Keratinocyte (primary cell): ENCODE data around the gene HOXD1.

Source experiments
- EZH2 ChIP-seq: IDR thresholded peaks from one replicate; pipeline ENCODE4 v1.6.1; 2012; ENCODE audit warnings: inconsistent platforms, mild to moderate bottlenecking, low read length, moderate library complexity
- TF ChIP-seq, protein P1 (sequence below), 3 experiments: IDR thresholded peaks in 1 of 3; conservative IDR thresholded peaks in 1 of 3; optimal IDR thresholded peaks in 1 of 3; 2 replicates in 2 of 3; 3 replicates in 1 of 3; pipeline versions ENCODE3 to v1.5.1; 2011; ENCODE audit warnings: low read length in 3 of 3, mild to moderate bottlenecking in 3 of 3, moderate library complexity in 2 of 3, control low read depth in 1 of 3, inconsistent platforms in 1 of 3; ENCODE audit not compliant: insufficient read depth in 2 of 3; ENCODE audit errors: extremely low read depth in 1 of 3

DNA sequence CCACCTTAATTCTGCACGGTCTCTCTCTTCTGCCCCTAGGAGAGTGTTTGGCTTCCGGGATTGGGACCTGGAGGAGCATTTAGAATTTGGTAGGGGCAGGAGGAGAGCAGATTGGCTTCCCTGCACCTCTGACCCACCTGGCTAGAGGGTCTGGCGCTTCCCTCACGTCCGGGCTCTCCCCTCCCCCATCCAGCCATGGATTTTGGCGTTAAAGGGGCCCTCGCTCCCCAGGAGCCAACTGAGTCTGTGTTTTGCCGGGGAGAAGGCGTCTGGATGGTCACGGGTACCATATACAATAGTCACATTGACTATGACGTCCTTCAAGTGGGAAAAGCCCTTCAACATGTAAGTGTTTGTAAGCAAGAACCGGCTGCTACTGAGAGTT, 24.8 kb upstream of the HOXD1 start:
- TF ChIP-seq, protein P1, sequence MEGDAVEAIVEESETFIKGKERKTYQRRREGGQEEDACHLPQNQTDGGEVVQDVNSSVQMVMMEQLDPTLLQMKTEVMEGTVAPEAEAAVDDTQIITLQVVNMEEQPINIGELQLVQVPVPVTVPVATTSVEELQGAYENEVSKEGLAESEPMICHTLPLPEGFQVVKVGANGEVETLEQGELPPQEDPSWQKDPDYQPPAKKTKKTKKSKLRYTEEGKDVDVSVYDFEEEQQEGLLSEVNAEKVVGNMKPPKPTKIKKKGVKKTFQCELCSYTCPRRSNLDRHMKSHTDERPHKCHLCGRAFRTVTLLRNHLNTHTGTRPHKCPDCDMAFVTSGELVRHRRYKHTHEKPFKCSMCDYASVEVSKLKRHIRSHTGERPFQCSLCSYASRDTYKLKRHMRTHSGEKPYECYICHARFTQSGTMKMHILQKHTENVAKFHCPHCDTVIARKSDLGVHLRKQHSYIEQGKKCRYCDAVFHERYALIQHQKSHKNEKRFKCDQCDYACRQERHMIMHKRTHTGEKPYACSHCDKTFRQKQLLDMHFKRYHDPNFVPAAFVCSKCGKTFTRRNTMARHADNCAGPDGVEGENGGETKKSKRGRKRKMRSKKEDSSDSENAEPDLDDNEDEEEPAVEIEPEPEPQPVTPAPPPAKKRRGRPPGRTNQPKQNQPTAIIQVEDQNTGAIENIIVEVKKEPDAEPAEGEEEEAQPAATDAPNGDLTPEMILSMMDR (optimal IDR thresholded peaks at IDR 0.05 in 1 of 3, IDR thresholded peaks at IDR 0.05 in 1 of 3, conservative IDR thresholded peaks at IDR 0.05 in 1 of 3; ENCODE audit: extremely low read depth in 1 of 3, insufficient read depth in 2 of 3, low read length in 3 of 3) = no peak
- no peak for TF ChIP-seq EZH2
